GM12865 (cell line): ENCODE results near the gene RASL10B.

Experiments used
- DNase-seq: peaks from one replicate; pipeline ENCODE4 v3.0.0; 2010; ENCODE audit warnings: low read depth
- H3K4me3 ChIP-seq: 2 replicates; pipeline ENCODE4 v1.5.1; 2011; ENCODE audit warnings: mild to moderate bottlenecking, low read depth, low read length, control low read depth
- TF ChIP-seq, protein P1 (sequence below): IDR thresholded peaks from 2 replicates; pipeline ENCODE4 v1.5.1; 2011; ENCODE audit warnings: low read length, control low read depth, low read depth, inconsistent platforms; ENCODE audit not compliant: insufficient read depth; ENCODE audit errors: missing control alignments

Gene RASL10B

DNA sequence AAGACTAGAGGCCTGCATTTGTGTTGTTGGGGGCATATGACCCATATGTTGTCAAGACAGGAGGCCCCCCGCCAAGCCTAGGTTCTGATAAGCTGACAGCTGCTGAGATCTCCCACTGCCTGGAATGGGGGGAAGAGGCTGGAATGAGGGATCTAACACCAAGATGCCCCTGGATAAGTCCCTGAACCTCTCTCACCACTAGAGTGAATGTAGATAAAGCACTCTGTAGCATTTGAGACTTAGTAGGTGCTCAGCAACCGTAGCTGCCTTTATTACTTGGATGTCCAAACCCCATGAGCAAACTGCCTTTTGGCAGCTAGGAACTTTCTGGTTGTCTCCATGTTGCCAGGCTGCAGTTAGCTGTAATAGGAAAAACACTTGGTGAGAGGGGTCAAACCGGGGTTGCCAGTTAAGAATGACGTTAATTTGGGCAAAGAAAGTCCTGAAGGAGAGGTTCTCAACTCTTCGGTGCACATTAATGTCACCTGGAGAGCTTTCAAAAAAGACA is 4.4 kb upstream of the RASL10B start:
- TF ChIP-seq, protein P1, sequence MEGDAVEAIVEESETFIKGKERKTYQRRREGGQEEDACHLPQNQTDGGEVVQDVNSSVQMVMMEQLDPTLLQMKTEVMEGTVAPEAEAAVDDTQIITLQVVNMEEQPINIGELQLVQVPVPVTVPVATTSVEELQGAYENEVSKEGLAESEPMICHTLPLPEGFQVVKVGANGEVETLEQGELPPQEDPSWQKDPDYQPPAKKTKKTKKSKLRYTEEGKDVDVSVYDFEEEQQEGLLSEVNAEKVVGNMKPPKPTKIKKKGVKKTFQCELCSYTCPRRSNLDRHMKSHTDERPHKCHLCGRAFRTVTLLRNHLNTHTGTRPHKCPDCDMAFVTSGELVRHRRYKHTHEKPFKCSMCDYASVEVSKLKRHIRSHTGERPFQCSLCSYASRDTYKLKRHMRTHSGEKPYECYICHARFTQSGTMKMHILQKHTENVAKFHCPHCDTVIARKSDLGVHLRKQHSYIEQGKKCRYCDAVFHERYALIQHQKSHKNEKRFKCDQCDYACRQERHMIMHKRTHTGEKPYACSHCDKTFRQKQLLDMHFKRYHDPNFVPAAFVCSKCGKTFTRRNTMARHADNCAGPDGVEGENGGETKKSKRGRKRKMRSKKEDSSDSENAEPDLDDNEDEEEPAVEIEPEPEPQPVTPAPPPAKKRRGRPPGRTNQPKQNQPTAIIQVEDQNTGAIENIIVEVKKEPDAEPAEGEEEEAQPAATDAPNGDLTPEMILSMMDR, result no peak
- no peak for DNase-seq
- no peak overlapping the region for H3K4me3 ChIP-seq

DNA sequence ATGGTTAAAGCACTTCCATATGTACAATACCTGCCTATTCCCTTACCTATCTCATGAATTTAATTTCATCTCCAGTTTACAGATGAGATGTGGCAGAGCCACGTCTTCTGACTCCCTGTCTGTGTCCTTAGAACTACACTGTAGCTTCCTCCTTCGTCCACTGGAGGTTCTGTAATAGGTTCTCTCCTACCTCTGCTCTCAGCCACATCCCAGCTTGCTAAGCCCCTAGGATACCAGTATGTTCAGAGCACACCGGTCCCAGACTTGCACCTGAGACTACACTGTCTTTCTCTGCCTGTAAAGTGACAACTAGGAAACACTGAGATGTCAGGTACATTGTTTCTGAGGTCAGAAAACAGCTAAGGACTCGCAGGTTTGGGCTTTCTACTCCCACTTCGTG is 3.8 kb upstream of the RASL10B start:
- TF ChIP-seq, protein P1, result no peak
- DNase-seq, result no peak
- no peak overlapping the region for H3K4me3 ChIP-seq

DNA sequence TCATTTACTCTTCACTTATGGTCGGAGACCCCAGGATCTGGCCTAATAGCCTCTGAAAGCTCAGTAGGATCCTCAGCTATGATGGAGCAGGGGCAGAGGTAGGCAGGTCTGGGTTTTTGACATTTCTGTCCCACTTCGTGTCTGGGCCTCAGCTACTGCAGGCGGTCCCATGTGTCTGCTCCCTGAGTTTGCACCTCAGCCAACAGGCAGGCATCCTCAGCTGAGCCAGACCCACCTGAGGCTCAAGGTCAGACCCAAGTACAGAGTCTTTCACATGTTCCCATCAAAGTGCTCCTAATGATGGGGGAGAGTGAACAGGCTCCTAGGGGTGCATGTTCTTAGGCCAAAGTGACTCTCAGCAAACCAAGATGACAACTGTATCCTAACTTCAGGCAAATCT is 2.9 kb upstream of the RASL10B start:
- DNase-seq, result no peak

DNA sequence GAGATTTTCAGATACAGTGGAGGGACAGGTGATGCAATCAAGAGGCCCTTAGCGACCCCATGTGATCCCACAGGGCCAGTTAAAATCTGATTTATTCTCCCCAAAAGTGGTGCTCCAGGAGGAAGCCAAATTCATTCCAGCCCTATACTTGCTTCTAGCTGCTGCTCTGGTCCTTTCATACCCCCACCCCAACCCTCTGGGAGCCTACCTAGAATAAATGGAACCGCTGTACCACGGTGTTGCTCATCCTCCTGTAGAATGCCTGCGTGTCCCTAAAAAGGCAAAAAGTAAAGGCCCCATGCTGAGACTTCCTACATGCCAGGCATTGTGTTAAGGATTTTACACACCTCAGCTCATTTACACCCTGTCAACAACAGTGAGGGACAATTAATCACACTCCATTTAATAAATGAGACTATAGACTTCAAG is 2.0 kb upstream of the RASL10B start:
- H3K4me3 ChIP-seq, result no peak overlapping the region
- DNase-seq, result no peak
- TF ChIP-seq, protein P1, result no peak

More for the DNA sequence above, 2.9 kb upstream of the RASL10B start:
- no peak overlapping the region for H3K4me3 ChIP-seq
- TF ChIP-seq, protein P1, result no peak

DNA sequence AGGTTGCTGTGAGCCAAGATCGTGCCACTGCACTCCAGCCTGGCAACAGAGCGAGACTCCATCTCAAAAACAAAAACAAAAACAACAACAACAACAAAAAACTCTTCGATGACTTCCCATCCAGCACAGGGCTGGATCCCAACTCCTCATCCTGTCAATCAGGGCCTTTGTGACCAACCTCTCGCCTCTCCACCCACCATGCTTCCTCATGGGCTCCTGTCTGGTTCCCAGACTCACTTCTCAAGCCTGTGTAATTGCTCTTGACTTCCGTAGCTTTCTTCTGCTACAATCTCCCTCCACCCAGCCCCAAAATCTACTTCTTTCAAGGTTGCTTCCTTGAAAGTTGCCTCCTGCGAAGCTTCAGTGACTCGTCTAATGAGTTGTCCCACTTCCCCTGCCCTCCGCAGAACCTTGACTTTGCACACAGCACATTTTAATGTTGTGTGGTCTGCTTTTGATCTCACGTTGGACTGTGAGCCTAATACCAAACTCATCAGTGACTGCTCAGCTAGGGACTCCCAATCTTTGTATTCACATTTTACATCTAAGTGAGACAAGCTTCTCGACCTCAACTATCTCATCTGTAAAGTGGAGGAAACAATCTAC is 936 bp upstream of the RASL10B start:
- no peak overlapping the region for H3K4me3 ChIP-seq
- DNase-seq, result no peak
- TF ChIP-seq, protein P1, result no peak

DNA sequence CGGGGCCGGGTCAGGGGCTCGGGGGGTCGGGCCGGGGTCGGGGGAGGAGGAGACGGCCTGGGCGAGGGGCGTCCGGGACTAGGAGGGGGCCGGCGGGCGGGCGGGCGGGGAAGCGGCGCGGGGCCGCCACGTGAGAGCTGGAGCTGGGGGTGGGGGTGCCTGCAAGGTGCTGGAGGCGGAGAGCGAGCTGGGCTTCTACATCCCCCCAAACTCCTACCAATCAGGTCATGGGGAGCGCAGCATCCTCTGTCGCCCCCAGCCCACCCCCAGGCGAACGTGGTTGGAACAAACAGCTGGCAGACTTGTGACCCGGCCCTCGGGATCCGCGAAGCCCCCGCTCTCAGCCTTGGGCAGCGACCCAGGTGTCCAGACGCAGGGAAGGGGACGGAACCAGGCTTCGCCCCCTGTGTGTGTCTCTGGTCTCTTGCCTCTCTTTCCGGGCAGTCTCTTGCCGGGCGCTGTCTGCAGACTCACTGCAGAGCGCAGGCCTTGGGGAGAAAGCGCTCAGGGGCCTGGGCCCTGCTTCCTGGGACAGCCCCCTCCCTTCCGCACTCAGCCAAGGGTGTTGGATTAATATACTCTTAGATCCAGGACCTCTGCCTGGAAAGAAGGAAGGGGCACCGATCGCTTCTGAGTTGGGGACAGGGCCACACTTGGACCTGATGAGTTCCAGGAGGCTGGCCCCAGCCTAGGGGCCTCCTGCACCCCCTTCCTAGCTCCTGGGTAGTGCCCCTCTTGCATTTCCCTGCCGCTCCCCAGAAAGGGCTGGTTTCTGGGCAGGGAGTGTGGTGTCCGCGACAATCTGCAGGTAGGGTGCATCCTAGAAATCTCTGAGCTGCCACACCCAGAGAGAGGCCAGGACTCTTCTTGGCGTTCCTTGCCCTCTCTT is 722 bp downstream of the RASL10B start:
- no peak for DNase-seq
- TF ChIP-seq, protein P1, result no peak
- H3K4me3 ChIP-seq, result no peak overlapping the region
